Measurements from ENCODE around the gene PBX4.

Gene PBX4

GRCh38 chr19:19630426-19630825, 11.9 kb upstream of the PBX4 start:
- Histone ChIP-seq H3K9me3 (ENCODE audit: control insufficient read depth, low read length) (no peaks in the 10 kb centered on the region), H3K9ac (ENCODE audit: low read length) (no peak overlapping the region), H3K4me3 (ENCODE audit: low read length) (no peak overlapping the region), H3K4me1 (ENCODE audit: control insufficient read depth, insufficient read depth, low read length) (peaks cover 13% of the 10 kb centered on the region), H3K27me3 (ENCODE audit: control insufficient read depth, insufficient read depth, low read length) (no peaks in the 10 kb centered on the region), H3K36me3 (ENCODE audit: control insufficient read depth, insufficient read depth, low read length) (no peaks in the 10 kb centered on the region)

DNA sequence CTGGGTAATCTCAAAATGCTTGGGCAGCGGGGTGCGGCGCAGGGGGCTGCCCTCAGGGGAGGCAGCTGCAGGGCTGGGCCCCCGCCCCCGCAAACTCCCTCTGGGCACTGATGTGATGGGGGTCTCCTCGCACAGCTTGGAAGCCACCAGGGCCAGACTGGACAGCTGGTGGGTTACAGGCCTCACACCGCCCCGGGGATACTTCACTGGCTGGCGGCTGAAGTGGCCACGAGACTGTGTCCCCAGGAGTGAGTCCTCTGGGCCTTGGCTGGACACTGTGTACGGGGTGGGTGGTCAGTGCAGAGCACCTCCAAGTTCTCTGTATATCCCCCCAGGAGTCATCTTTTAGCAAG, 11.6 kb upstream of the PBX4 start:
- Histone ChIP-seq H3K27me3 (ENCODE audit: control insufficient read depth, insufficient read depth, low read length) (no peaks in the 10 kb centered on the region), H3K4me3 (ENCODE audit: low read length) (no peak overlapping the region), H3K36me3 (ENCODE audit: control insufficient read depth, insufficient read depth, low read length) (no peaks in the 10 kb centered on the region), H3K9ac (ENCODE audit: low read length) (no peak overlapping the region), H3K9me3 (ENCODE audit: control insufficient read depth, low read length) (no peaks in the 10 kb centered on the region), H3K4me1 (ENCODE audit: control insufficient read depth, insufficient read depth, low read length) (peaks cover 13% of the 10 kb centered on the region)

DNA sequence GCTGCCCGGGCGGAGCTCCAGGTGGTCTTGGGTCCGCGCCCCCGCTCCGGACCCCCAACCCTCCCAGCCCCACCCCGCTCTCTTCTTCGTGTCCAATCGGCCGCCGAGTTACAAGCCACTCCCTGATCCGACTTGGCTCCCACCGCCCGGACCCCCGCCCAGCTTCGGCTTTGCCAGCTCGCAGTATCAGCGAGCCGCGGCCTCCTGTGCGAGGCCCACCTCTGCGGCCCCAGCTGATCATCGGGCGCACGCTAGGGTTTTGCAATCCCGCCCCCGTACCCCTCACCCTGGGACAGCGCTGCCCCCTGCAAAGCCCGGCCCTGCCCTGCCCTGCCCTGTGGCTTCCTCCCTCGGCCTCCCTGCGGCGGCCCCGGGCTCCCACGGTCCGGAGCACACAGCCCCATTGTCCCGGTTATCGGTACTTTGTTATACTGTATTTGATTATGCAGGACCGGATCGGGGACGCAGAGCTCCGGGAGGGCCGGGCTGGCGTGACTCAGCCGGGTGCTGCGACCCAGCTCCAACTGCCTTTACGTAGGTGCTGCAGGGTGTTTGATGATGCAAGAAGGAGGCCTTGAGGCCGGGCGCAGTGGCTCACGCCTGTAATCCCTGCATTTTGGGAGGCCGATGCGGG, 10.1 kb upstream of the PBX4 start:
- H3K27me3 ChIP-seq (ENCODE audit: control insufficient read depth, insufficient read depth, low read length): no peaks in the 10 kb centered on the region
- H3K9ac ChIP-seq (ENCODE audit: low read length): peak overlapping the region; percentile 75
- no peaks in the 10 kb centered on the region for H3K9me3 ChIP-seq (ENCODE audit: control insufficient read depth, low read length)
- H3K4me3 ChIP-seq (ENCODE audit: low read length): no peak overlapping the region
- H3K36me3 ChIP-seq (ENCODE audit: control insufficient read depth, insufficient read depth, low read length): no peaks in the 10 kb centered on the region
- peaks cover 13% of the 10 kb centered on the region for H3K4me1 ChIP-seq (ENCODE audit: control insufficient read depth, insufficient read depth, low read length)

DNA sequence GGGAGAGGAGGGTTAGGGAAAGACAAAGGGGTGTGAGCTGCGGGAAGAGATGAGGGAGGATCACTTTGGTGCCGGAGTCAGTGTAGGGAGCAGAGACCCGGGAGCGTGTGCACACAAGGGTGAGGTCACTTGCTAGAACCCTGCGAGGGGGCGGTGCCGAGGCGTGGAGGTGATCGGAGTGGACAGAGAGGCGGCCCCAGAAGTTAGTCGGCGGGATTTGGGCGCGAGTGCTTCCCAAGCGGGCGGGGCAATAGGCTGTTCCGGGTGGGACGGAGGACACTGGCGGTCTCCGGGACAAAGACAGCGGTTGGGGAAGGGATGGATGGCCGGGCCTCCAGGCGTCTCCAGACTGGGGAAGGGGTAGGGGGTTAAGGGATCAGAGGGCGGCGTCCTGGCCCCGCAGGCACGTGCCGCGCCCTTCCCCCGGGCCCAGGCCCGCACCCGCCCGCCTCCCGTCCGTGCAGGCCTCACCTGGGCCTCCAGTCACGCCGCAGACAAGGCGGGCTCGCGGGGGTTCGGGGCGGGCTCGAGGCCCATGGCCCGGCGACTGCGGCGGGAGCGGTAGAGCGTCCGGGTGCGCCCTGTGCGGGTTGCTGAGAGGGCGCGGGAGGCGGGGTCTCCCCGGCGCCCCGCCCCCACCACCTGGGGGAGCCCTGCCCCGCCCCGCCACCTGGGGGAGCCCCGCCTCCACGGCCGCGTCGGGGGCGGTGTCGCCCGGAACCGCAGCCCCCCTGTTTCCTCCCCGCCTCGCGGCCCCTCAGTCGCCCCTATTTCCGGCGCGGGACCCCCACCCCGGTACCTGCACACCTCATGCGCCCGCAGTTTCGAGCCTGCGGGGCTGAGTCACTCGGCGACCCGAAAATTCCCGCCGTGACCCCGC, 9.4 kb upstream of the PBX4 start, which contains the start of gene LPAR2:
Gene LPAR2 (minus strand): TSS at position 600 of the 880 bp plus-strand sequence. CDS start 945 bp downstream, outside the sequence.
- H3K4me1 ChIP-seq (ENCODE audit: control insufficient read depth, insufficient read depth, low read length): peaks cover 13% of the 10 kb centered on the region
- H3K9me3 ChIP-seq (ENCODE audit: control insufficient read depth, low read length): no peaks in the 10 kb centered on the region
- peak within 1 kb of the TSS; percentile 46 for H3K4me3 ChIP-seq (ENCODE audit: low read length)
- peak within 1 kb of the TSS; percentile 84 for H3K9ac ChIP-seq (ENCODE audit: low read length)
- H3K36me3 ChIP-seq (ENCODE audit: control insufficient read depth, insufficient read depth, low read length): no peaks in the 10 kb centered on the region
- no peaks in the 10 kb centered on the region for H3K27me3 ChIP-seq (ENCODE audit: control insufficient read depth, insufficient read depth, low read length)

DNA sequence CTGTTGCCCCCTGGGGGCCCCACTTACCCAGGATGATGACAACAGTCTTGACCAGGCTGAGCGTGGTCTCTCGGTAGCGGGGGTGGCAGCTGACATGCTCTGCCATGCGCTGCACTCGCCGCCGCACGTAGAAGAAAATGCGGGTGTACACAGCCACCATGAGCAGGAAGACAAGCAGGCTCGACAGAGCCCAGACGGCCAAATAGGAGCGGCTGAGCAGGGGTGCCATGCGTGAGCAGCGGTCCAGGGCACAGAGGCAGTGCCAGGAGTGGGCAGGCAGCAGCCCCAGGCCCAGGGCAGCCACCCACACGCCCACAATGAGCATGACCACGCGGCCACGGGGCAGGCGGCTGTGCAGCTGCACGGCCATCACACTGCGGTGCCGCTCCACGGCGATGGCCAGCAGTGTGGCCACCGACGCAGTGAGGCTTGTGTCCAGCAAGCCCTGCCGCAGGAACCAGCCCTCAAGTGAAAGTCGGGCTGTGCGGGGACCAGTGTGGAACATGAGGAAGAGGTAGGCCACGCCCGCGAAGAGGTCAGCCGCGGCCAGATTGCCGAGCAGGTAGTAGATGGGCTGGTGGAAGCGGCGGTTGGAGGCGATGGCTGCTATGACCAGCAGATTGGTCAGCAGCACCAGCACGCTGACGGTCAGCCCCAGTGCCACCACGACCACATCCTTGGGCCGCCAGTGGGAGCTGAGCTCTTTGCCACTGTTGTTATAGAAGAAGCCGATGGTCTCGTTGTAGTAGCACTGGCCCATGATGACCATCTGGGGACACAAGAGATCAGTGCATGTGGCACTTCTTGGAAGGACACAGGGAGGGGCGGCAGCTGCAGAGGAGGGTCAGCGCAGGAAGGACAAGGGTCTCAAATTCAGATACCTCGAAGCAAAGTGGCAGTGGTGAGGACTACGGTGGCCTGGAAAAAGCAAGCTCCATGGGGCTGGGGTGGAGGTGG, 8.3 kb upstream of the PBX4 start:
- Histone ChIP-seq H3K27me3 (ENCODE audit: control insufficient read depth, insufficient read depth, low read length) (no peaks in the 10 kb centered on the region), H3K4me1 (ENCODE audit: control insufficient read depth, insufficient read depth, low read length) (peaks cover 13% of the 10 kb centered on the region), H3K36me3 (ENCODE audit: control insufficient read depth, insufficient read depth, low read length) (no peaks in the 10 kb centered on the region), H3K9ac (ENCODE audit: low read length) (peak overlapping the region; percentile 84), H3K9me3 (ENCODE audit: control insufficient read depth, low read length) (no peaks in the 10 kb centered on the region), H3K4me3 (ENCODE audit: low read length) (peak overlapping the region; percentile 46)

DNA sequence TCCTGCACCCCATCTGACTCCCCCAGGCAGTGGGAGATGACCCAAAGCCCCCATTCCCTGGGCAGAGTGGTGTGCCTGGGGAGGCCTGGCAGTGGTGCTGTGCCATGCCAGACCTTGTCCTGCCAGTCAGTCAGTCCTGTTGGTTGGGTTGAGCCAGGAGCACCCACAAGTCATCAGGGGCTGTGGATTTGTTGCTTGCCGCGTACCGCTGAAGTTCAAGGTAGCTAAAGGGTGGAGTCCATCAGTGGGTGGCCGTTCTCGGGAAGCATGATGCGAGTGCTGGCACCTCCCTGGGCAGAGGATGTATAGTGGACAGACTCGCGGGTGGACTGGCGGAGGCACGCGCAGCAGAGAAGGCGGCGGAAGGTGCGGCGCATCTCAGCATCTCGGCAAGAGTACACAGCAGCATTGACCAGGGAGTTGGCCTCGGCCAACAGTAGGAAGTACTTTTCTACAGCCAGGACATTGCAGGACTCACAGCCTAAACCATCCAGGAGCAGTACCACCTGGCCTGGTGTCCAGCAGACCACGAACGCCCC, 5.6 kb upstream of the PBX4 start:
- no peaks in the 10 kb centered on the region for H3K36me3 ChIP-seq (ENCODE audit: control insufficient read depth, insufficient read depth, low read length)
- peaks cover 18% of the 10 kb centered on the region for H3K4me1 ChIP-seq (ENCODE audit: control insufficient read depth, insufficient read depth, low read length)
- no peak overlapping the region for H3K9ac ChIP-seq (ENCODE audit: low read length)
- no peak overlapping the region for H3K4me3 ChIP-seq (ENCODE audit: low read length)
- no peaks in the 10 kb centered on the region for H3K9me3 ChIP-seq (ENCODE audit: control insufficient read depth, low read length)
- no peaks in the 10 kb centered on the region for H3K27me3 ChIP-seq (ENCODE audit: control insufficient read depth, insufficient read depth, low read length)

GRCh38 chr19:19623383-19623782, 4.9 kb upstream of the PBX4 start:
- Histone ChIP-seq H3K9ac (ENCODE audit: low read length) (no peak overlapping the region), H3K4me3 (ENCODE audit: low read length) (no peak overlapping the region), H3K36me3 (ENCODE audit: control insufficient read depth, insufficient read depth, low read length) (no peaks in the 10 kb centered on the region), H3K27me3 (ENCODE audit: control insufficient read depth, insufficient read depth, low read length) (no peaks in the 10 kb centered on the region), H3K4me1 (ENCODE audit: control insufficient read depth, insufficient read depth, low read length) (peaks cover 23% of the 10 kb centered on the region), H3K9me3 (ENCODE audit: control insufficient read depth, low read length) (no peaks in the 10 kb centered on the region)

GRCh38 chr19:19619849-19620210, 1.3 kb upstream of the PBX4 start:
- H3K9ac ChIP-seq (ENCODE audit: low read length): no peak overlapping the region
- H3K4me3 ChIP-seq (ENCODE audit: low read length): no peak overlapping the region
- no peaks in the 10 kb centered on the region for H3K36me3 ChIP-seq (ENCODE audit: control insufficient read depth, insufficient read depth, low read length)
- H3K9me3 ChIP-seq (ENCODE audit: control insufficient read depth, low read length): no peaks in the 10 kb centered on the region
- H3K27me3 ChIP-seq (ENCODE audit: control insufficient read depth, insufficient read depth, low read length): no peaks in the 10 kb centered on the region
- peaks cover 22% of the 10 kb centered on the region for H3K4me1 ChIP-seq (ENCODE audit: control insufficient read depth, insufficient read depth, low read length)

GRCh38 chr19:19619181-19619848, 828 bp upstream of the PBX4 start:
- peaks cover 26% of the 10 kb centered on the region for H3K4me1 ChIP-seq (ENCODE audit: control insufficient read depth, insufficient read depth, low read length)
- H3K27me3 ChIP-seq (ENCODE audit: control insufficient read depth, insufficient read depth, low read length): no peaks in the 10 kb centered on the region
- H3K9ac ChIP-seq (ENCODE audit: low read length): no peak overlapping the region
- H3K36me3 ChIP-seq (ENCODE audit: control insufficient read depth, insufficient read depth, low read length): no peaks in the 10 kb centered on the region
- H3K4me3 ChIP-seq (ENCODE audit: low read length): no peak overlapping the region
- H3K9me3 ChIP-seq (ENCODE audit: control insufficient read depth, low read length): no peaks in the 10 kb centered on the region

- Histone ChIP-seq H3K27me3 (ENCODE audit: control insufficient read depth, insufficient read depth, low read length) (no peaks in the 10 kb centered on the region), H3K36me3 (ENCODE audit: control insufficient read depth, insufficient read depth, low read length) (no peaks in the 10 kb centered on the region), H3K4me3 (ENCODE audit: low read length) (no peak overlapping the region), H3K9me3 (ENCODE audit: control insufficient read depth, low read length) (no peaks in the 10 kb centered on the region), H3K9ac (ENCODE audit: low read length) (no peak overlapping the region), H3K4me1 (ENCODE audit: control insufficient read depth, insufficient read depth, low read length) (peaks cover 33% of the 10 kb centered on the region)
Observed at GRCh38 chr19:19615086-19615485, 3.4 kb downstream of the PBX4 start.

DNA sequence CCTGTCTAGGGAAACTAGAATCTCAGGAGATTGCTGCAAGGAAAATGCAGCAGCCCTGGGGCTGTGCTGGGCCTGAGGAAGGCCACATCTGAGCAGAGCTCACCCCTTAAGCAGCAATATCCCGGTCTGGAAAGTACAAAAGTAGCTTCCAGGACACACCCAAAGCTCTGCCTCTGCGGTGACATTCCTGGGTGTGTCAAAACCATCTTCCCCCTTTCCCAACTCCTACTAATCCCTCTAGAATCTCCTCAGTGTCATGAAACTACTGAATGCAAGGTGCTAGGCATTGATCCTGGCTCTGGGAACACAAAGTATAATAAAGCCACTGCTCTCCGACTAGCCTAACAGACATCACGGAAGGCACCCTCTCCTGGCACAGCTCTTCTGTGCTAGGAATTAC, 5.0 kb downstream of the PBX4 start:
- Histone ChIP-seq H3K36me3 (ENCODE audit: control insufficient read depth, insufficient read depth, low read length) (no peaks in the 10 kb centered on the region), H3K9me3 (ENCODE audit: control insufficient read depth, low read length) (no peaks in the 10 kb centered on the region), H3K4me1 (ENCODE audit: control insufficient read depth, insufficient read depth, low read length) (peaks cover 23% of the 10 kb centered on the region), H3K27me3 (ENCODE audit: control insufficient read depth, insufficient read depth, low read length) (no peaks in the 10 kb centered on the region), H3K9ac (ENCODE audit: low read length) (no peak overlapping the region), H3K4me3 (ENCODE audit: low read length) (no peak overlapping the region)
